ENCODE measurements around the gene ZNF474.

DNA sequence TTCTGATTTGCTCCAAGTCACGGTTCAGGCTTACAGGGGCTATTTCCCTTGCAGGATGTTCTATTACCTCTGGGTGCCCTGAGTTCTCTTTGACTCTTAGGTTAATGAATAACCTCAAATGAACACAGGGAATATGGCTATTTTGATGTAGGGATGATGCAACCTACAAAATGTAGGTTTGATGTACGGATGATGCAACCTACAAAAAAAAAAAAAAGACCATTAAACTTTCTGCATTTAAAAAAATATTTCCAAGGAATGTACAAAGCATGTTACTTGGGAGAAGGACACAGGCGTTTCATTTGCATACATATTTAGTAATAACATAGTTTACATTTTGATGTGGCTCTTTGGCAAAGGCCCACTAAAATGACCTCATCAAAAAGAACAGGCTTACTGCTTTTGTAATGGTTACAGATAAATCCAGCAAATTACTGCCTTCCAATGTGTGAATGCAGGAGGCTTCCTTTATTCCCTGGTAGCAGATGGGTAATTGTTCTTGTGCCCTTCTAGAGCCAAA is 36.3 kb downstream of the ZNF474 start:
- TF ChIP-seq, protein P1, sequence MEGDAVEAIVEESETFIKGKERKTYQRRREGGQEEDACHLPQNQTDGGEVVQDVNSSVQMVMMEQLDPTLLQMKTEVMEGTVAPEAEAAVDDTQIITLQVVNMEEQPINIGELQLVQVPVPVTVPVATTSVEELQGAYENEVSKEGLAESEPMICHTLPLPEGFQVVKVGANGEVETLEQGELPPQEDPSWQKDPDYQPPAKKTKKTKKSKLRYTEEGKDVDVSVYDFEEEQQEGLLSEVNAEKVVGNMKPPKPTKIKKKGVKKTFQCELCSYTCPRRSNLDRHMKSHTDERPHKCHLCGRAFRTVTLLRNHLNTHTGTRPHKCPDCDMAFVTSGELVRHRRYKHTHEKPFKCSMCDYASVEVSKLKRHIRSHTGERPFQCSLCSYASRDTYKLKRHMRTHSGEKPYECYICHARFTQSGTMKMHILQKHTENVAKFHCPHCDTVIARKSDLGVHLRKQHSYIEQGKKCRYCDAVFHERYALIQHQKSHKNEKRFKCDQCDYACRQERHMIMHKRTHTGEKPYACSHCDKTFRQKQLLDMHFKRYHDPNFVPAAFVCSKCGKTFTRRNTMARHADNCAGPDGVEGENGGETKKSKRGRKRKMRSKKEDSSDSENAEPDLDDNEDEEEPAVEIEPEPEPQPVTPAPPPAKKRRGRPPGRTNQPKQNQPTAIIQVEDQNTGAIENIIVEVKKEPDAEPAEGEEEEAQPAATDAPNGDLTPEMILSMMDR (IDR thresholded peaks at IDR 0.05 in 4 of 5, conservative IDR thresholded peaks at IDR 0.05 in 1 of 5), result no peak
- no peak for TF ChIP-seq POLR2A (IDR thresholded peaks at IDR 0.05)
